GM12878 (cell line): ENCODE results near the gene AIF1. TPM values are rescaled to one million over a fixed set of nuclear protein-coding genes. Genes with fewer than 3 reads are reported as not detected.

Experiments used
- CBFB ChIP-seq: IDR thresholded peaks from 2 replicates; pipeline ENCODE4 v1.6.1; 2016; ENCODE audit warnings: antibody characterized with exemption, low read depth
- ETV6 ChIP-seq, 2 experiments: fragments of 450-650 bp in 1 of 2; IDR thresholded peaks in 1 of 2; conservative IDR thresholded peaks in 1 of 2; 2 replicates each; pipeline ENCODE4 v1.6.1; 2014; ENCODE audit warnings: antibody characterized with exemption in 1 of 2, borderline replicate concordance in 1 of 2, low read depth in 1 of 2, mild to moderate bottlenecking in 1 of 2, moderate library complexity in 1 of 2
- FOXK2 ChIP-seq: fragments of 450-650 bp; IDR thresholded peaks from 2 replicates; pipeline ENCODE4 v1.6.1; 2017; ENCODE audit warnings: mild to moderate bottlenecking, moderate library complexity
- GABPA ChIP-seq: IDR thresholded peaks from 2 replicates; pipeline ENCODE4 v1.6.1; 2014; ENCODE audit warnings: antibody characterized with exemption, low read depth, mild to moderate bottlenecking, inconsistent platforms
- HDAC2 ChIP-seq: fragments of 200-600 bp; sonication (generic); IDR thresholded peaks from 2 replicates; pipeline ENCODE4 v1.6.1; 2017
- IKZF2 ChIP-seq, 2 experiments: fragments of 450-650 bp; IDR thresholded peaks; 2 replicates each; pipeline ENCODE4 v1.6.1; 2017; ENCODE audit warnings: mild to moderate bottlenecking in 2 of 2, moderate library complexity in 2 of 2
- KAT2A ChIP-seq: conservative IDR thresholded peaks from 2 replicates; pipeline ENCODE4 v1.6.1; 2011; ENCODE audit warnings: low read depth, low read length; ENCODE audit not compliant: control insufficient read depth
- KDM1A ChIP-seq: fragments of 200-600 bp; sonication (generic); IDR thresholded peaks from 2 replicates; pipeline ENCODE4 v1.6.1; 2016; ENCODE audit warnings: borderline replicate concordance
- MEF2A ChIP-seq: IDR thresholded peaks from 2 replicates; pipeline ENCODE4 v1.6.1; 2011; ENCODE audit warnings: low read depth, mild to moderate bottlenecking, low read length, moderate library complexity; ENCODE audit not compliant: insufficient read depth
- MXI1 ChIP-seq: fragments of 150-350 bp; IDR thresholded peaks from 2 replicates; pipeline ENCODE4 v1.6.1; 2011; ENCODE audit warnings: low read depth, mild to moderate bottlenecking, inconsistent platforms, low read length, improper control_type of control experiment
- MYB ChIP-seq: fragments of 150-350 bp; IDR thresholded peaks from 2 replicates; pipeline ENCODE4 v1.6.1; 2014; ENCODE audit warnings: mild to moderate bottlenecking, low read depth, low read length, borderline replicate concordance
- NBN ChIP-seq: fragments of 450-650 bp; IDR thresholded peaks from 2 replicates; pipeline ENCODE4 v1.6.1; 2016
- POLR2A ChIP-seq: IDR thresholded peaks from 2 replicates; pipeline ENCODE4 v1.6.1; 2011; ENCODE audit warnings: low read depth, mild to moderate bottlenecking, low read length
- RELA ChIP-seq: fragments of 450-650 bp; IDR thresholded peaks from 2 replicates; pipeline ENCODE4 v1.8.0; 2014; ENCODE audit warnings: borderline replicate concordance; ENCODE audit not compliant: partially characterized antibody
- SPI1 ChIP-seq: IDR thresholded peaks from 2 replicates; pipeline ENCODE4 v1.6.1; 2011; ENCODE audit warnings: low read depth, mild to moderate bottlenecking, low read length, moderate library complexity, borderline replicate concordance; ENCODE audit not compliant: insufficient read depth
- SUZ12 ChIP-seq: fragments of 200-600 bp; sonication (generic); IDR thresholded peaks from one replicate; pipeline ENCODE4 v1.6.1; 2018; ENCODE audit warnings: antibody characterized with exemption, mild to moderate bottlenecking; ENCODE audit not compliant: unreplicated experiment
- YBX1 ChIP-seq: fragments of 450-650 bp; IDR thresholded peaks from 2 replicates; pipeline ENCODE4 v1.6.1; 2016; ENCODE audit warnings: antibody characterized with exemption
- ZNF207 ChIP-seq: fragments of 450-650 bp; IDR thresholded peaks from 2 replicates; pipeline ENCODE4 v1.6.1; 2014; ENCODE audit warnings: antibody characterized with exemption, mild to moderate bottlenecking, borderline replicate concordance
- polyA plus RNA-seq, 11 experiments: library from polyadenylated mRNA; depleted of rRNA in 4 of 11; unstranded in 6 of 11; stranded (reverse) in 5 of 11; fragments of >200 nt; fragmentation: Nextera tagmentation in 4 of 11; fragmentation: Illumina TruSeq in 1 of 11; extraction: Ambion mirVana in 4 of 11; extraction: Trizol in 1 of 11; gene quantifications; 1 replicate in 1 of 11; 2 replicates in 10 of 11; pipeline versions ENCODE4 v1.2.1 to v1.2.3, GENCODE V29; 2011 to 2016; ENCODE audit warnings: inconsistent platforms in 2 of 11, missing spikeins in 2 of 11, low read depth in 1 of 11
- total RNA-seq, 4 experiments: library from RNA; depleted of rRNA in 3 of 4; stranded (reverse); fragments of >200 nt in 3 of 4; fragmentation: Illumina TruSeq in 1 of 4; extraction: Trizol in 1 of 4; gene quantifications; 2 replicates each; pipeline versions ENCODE4 v1.2.1 to v1.2.3, GENCODE V29; 2013 to 2021
- TF ChIP-seq, protein P1 (sequence below): fragments of 450-650 bp; IDR thresholded peaks from 2 replicates; pipeline ENCODE4 v1.6.1; 2018; ENCODE audit warnings: mild to moderate bottlenecking, low read depth, moderate library complexity; ENCODE audit not compliant: partially characterized antibody
- TF ChIP-seq, protein P2 (sequence below): fragments of 450-650 bp; IDR thresholded peaks from 2 replicates; pipeline ENCODE4 v1.6.1; 2016; ENCODE audit warnings: mild to moderate bottlenecking, moderate library complexity, borderline replicate concordance
- TF ChIP-seq, protein P3 (sequence below): fragments of 450-650 bp; IDR thresholded peaks from 2 replicates; pipeline ENCODE4 v1.6.1; 2017; ENCODE audit warnings: mild to moderate bottlenecking

Gene AIF1
- total and polyA plus RNA-seq, 10 of the 15 experiments (the other 5 are each of a cell fraction or from before 2014, with no cell fraction given): 1.9 to 256 (median 134) TPM

DNA sequence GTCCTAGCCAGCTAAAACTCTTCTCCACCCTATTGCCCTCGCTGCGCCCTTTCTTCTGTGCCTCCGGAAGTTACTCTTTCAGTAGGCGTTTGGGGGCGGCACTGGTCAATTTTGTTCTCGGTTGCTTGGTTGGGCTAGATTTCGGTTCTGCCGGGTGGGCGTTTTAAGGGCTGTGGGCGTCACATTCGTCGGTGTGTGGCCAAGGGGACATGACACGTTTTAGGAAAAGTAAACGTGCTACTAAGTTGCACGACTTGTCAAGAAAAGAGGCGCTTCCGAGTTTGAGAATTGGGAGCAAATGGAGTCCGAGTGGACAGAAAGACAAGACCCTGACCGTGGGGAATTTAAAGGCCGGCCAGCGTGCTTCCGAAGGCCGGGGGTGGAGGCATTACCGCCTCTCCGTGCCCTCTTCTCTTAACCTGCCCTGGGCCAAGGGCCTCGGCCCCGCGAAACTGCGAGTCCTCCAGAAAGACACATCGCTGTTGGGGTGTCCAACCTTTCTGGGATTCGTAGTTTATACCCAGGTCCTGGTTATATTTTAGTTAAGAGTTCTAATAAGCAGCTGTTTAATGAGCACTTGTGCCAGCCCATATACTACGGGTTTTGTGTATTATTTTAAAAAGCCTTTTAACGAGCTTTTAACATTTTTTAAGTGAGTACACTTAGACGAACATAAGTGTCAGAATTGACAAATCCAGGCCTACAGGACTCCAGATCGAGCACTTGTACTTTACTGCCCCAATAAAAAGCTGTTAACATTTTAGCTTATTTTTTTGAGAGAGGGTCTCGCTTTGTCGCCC is 38.1 kb downstream of the AIF1 start (continued):
- TF ChIP-seq, protein P1, sequence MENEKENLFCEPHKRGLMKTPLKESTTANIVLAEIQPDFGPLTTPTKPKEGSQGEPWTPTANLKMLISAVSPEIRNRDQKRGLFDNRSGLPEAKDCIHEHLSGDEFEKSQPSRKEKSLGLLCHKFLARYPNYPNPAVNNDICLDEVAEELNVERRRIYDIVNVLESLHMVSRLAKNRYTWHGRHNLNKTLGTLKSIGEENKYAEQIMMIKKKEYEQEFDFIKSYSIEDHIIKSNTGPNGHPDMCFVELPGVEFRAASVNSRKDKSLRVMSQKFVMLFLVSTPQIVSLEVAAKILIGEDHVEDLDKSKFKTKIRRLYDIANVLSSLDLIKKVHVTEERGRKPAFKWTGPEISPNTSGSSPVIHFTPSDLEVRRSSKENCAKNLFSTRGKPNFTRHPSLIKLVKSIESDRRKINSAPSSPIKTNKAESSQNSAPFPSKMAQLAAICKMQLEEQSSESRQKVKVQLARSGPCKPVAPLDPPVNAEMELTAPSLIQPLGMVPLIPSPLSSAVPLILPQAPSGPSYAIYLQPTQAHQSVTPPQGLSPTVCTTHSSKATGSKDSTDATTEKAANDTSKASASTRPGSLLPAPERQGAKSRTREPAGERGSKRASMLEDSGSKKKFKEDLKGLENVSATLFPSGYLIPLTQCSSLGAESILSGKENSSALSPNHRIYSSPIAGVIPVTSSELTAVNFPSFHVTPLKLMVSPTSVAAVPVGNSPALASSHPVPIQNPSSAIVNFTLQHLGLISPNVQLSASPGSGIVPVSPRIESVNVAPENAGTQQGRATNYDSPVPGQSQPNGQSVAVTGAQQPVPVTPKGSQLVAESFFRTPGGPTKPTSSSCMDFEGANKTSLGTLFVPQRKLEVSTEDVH: peak; percentile 68
- TF ChIP-seq, protein P2, sequence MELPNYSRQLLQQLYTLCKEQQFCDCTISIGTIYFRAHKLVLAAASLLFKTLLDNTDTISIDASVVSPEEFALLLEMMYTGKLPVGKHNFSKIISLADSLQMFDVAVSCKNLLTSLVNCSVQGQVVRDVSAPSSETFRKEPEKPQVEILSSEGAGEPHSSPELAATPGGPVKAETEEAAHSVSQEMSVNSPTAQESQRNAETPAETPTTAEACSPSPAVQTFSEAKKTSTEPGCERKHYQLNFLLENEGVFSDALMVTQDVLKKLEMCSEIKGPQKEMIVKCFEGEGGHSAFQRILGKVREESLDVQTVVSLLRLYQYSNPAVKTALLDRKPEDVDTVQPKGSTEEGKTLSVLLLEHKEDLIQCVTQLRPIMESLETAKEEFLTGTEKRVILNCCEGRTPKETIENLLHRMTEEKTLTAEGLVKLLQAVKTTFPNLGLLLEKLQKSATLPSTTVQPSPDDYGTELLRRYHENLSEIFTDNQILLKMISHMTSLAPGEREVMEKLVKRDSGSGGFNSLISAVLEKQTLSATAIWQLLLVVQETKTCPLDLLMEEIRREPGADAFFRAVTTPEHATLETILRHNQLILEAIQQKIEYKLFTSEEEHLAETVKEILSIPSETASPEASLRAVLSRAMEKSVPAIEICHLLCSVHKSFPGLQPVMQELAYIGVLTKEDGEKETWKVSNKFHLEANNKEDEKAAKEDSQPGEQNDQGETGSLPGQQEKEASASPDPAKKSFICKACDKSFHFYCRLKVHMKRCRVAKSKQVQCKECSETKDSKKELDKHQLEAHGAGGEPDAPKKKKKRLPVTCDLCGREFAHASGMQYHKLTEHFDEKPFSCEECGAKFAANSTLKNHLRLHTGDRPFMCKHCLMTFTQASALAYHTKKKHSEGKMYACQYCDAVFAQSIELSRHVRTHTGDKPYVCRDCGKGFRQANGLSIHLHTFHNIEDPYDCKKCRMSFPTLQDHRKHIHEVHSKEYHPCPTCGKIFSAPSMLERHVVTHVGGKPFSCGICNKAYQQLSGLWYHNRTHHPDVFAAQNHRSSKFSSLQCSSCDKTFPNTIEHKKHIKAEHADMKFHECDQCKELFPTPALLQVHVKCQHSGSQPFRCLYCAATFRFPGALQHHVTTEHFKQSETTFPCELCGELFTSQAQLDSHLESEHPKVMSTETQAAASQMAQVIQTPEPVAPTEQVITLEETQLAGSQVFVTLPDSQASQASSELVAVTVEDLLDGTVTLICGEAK: no peak
- TF ChIP-seq MEF2A (0 out of 2 replicates have a peak, but pooled peaks have one; percentile 25), RELA (no peak), HDAC2 (no peak), SPI1 (no peak; the same call in 1 of the 2 replicates), KAT2A (no peak), IKZF2 (IDR thresholded peaks at IDR 0.05) (peak in 1 of 2 experiments; percentile 50; a peak in 3 of 4 replicates), YBX1 (no peak), POLR2A (no peak), GABPA (no peak), MYB (no peak), CBFB (0 out of 2 replicates have a peak, but pooled peaks have one; percentile 12), ZNF207 (no peak), MXI1 (peak; percentile 81), FOXK2 (peak; percentile 68), ETV6 (conservative IDR thresholded peaks at IDR 0.05 in 1 of 2, IDR thresholded peaks at IDR 0.05 in 1 of 2; ENCODE audit: borderline replicate concordance in 1 of 2, low read depth in 1 of 2) (0 out of 4 replicates have a peak, but pooled peaks of 1 of the 2 experiments have one; percentile 20), NBN (peak; percentile 36), SUZ12 (no peak), KDM1A (no peak)
- TF ChIP-seq, protein P3, sequence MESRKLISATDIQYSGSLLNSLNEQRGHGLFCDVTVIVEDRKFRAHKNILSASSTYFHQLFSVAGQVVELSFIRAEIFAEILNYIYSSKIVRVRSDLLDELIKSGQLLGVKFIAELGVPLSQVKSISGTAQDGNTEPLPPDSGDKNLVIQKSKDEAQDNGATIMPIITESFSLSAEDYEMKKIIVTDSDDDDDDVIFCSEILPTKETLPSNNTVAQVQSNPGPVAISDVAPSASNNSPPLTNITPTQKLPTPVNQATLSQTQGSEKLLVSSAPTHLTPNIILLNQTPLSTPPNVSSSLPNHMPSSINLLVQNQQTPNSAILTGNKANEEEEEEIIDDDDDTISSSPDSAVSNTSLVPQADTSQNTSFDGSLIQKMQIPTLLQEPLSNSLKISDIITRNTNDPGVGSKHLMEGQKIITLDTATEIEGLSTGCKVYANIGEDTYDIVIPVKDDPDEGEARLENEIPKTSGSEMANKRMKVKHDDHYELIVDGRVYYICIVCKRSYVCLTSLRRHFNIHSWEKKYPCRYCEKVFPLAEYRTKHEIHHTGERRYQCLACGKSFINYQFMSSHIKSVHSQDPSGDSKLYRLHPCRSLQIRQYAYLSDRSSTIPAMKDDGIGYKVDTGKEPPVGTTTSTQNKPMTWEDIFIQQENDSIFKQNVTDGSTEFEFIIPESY: 0 out of 2 replicates have a peak, but pooled peaks have one; percentile 1
